Measurements from ENCODE around the gene PMM1.

PMM1 gene

DNA sequence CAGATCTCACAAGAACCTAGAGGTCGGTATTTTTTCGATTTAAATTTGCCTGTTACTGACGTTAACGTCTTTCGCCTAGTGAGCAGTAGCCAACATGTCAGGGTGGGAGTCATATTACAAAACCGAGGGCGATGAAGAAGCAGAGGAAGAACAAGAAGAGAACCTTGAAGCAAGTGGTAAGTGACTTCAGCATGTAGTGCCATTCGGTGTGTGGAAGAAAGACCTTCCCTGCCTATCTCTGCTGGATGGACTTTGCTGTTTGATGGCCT is 32.2 kb upstream of the PMM1 start:
- DNase-seq (ENCODE audit: low read depth), result no peak
- H3K4me3 ChIP-seq (ENCODE audit: low read depth, low read length), result peak overlapping the region; percentile 71
- TF ChIP-seq, protein P1, sequence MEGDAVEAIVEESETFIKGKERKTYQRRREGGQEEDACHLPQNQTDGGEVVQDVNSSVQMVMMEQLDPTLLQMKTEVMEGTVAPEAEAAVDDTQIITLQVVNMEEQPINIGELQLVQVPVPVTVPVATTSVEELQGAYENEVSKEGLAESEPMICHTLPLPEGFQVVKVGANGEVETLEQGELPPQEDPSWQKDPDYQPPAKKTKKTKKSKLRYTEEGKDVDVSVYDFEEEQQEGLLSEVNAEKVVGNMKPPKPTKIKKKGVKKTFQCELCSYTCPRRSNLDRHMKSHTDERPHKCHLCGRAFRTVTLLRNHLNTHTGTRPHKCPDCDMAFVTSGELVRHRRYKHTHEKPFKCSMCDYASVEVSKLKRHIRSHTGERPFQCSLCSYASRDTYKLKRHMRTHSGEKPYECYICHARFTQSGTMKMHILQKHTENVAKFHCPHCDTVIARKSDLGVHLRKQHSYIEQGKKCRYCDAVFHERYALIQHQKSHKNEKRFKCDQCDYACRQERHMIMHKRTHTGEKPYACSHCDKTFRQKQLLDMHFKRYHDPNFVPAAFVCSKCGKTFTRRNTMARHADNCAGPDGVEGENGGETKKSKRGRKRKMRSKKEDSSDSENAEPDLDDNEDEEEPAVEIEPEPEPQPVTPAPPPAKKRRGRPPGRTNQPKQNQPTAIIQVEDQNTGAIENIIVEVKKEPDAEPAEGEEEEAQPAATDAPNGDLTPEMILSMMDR (IDR thresholded peaks at IDR 0.05; ENCODE audit: control insufficient read depth, extremely low read depth, insufficient read depth), result no peak

DNA sequence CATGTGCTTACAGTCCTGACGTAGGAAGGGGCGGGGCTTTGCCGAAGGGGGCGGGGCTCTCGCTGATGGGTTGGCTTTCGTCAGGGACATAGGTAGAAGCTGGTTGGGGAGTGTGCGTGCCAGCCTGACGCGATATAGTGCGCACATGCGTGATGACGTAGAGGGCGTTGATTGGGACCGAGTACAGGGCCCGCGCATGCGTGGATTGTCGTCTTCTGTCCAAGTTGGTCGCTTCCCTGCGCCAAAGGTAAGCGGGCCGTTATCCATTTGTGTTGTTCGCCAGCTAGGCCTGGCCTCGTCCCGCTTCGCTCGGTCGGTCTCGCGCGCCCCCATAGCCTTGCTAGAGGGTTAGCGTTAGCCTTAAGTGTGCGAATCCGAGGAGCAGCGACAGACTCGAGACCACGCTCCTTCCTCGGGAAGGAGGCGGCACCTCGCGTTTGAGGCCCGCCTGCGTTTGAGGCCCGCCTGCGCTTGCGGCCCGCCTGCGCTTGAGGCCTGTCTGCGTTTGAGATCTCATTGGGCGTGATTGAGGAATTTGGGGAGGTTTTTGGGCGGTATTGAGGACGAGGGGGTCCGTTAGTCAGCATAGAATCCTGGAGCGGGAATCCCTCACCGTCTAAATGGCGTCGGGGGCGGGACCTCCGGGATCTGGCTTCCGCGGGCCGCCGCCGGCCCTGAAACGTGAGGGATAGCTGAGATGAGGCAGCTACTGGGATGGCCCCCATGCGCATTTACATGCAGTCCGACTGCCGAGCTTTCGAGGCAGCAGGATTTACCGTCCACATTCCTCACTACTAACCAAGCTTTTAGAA is 31.7 kb upstream of the PMM1 start, which contains the start of gene XRCC6:
XRCC6 (plus strand) TSS at position 197 of the 812 bp plus-strand sequence. CDS start 710 bp downstream, outside the sequence.
- peak; percentile 98 for DNase-seq (ENCODE audit: low read depth)
- TF ChIP-seq, protein P1 (IDR thresholded peaks at IDR 0.05; ENCODE audit: control insufficient read depth, extremely low read depth, insufficient read depth), result no peak
- peak within 1 kb of the TSS; percentile 71 for H3K4me3 ChIP-seq (ENCODE audit: low read depth, low read length)

DNA sequence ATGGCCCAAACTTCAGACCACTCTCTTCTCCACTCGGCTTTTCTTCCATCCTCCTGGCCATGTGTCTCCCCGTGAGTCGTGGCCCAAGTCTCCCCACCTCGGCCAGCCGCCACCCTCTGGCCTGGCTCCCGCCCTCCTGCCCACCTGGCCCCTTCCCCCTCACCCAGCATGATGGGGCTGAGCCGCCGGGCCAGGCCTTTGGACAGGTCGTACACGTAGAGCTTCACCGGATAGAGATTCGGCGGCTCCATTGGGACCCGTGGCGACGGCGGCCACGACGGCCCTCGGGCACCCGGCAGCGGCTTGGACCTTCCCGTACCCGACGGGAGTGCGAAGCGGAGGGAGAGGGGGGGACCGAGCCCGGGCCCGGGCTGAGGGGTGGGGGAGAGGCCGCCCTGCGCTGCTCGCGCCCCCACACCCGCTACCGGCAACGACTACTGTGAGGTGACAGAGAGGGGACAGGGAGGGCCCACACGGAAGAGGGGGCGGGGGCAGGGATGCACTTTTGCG is 31.0 kb upstream of the PMM1 start, which contains the start of gene DESI1:
DESI1 (minus strand) TSS at position 455 of the 510 bp plus-strand sequence; CDS start at position 251, 204 bp downstream.
- H3K4me3 ChIP-seq (ENCODE audit: low read depth, low read length), result peak within 1 kb of the TSS; percentile 71
- TF ChIP-seq, protein P1 (IDR thresholded peaks at IDR 0.05; ENCODE audit: control insufficient read depth, extremely low read depth, insufficient read depth), result no peak
- DNase-seq (ENCODE audit: low read depth), result no peak

DNA sequence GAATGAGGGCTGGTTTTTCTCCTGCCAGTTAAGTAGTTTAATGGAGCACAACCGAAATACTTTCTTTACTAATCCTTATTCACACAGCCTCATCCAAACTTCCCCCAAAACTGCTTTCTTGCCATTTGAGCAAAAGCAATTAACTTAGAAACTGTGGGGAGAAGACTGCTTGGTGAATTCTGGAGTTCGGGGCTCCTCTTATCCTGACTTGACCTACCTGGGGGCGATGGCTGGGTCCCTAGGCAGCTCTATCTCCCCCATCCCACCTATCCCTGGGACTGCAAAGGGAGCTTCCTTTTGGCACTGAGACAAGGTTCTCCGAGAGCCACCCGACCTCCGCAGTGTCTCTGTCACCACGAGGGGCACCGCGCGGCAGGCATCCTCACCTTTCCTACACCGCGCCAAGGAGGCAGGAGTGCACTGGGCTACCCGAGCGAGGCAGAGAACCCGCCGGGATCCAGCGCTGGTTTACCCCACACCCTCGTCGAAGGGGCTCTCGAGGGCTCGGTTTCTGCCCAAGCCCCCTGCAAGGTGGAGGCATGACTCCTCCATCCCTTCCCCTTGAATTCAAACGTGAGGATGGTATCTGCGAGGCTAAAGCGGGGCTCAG is 30.4 kb upstream of the PMM1 start:
- TF ChIP-seq, protein P1 (IDR thresholded peaks at IDR 0.05; ENCODE audit: control insufficient read depth, extremely low read depth, insufficient read depth), result no peak
- DNase-seq (ENCODE audit: low read depth), result no peak
- peak overlapping the region; percentile 71 for H3K4me3 ChIP-seq (ENCODE audit: low read depth, low read length)

DNA sequence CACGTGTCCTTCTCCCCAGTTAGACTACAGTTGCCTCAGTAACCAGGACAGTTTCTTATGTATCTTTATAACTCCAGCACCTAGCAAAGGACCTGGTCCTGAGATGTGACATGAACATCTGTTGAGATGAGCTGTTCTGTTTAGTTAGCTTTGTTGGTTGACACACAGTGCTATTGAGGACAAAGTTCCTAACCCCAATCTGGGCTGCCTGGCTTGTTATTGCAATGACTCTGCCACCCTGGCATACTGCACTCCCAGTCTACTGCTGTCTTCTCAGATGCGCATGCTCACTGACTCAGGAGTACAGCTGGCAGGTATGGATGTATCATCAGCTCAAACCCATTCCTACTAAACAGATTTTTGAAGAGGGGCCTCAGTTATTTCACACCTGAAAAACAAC is 23.8 kb upstream of the PMM1 start:
- TF ChIP-seq, protein P1 (IDR thresholded peaks at IDR 0.05; ENCODE audit: control insufficient read depth, extremely low read depth, insufficient read depth), result no peak
- no peak overlapping the region for H3K4me3 ChIP-seq (ENCODE audit: low read depth, low read length)
- DNase-seq (ENCODE audit: low read depth), result no peak

DNA sequence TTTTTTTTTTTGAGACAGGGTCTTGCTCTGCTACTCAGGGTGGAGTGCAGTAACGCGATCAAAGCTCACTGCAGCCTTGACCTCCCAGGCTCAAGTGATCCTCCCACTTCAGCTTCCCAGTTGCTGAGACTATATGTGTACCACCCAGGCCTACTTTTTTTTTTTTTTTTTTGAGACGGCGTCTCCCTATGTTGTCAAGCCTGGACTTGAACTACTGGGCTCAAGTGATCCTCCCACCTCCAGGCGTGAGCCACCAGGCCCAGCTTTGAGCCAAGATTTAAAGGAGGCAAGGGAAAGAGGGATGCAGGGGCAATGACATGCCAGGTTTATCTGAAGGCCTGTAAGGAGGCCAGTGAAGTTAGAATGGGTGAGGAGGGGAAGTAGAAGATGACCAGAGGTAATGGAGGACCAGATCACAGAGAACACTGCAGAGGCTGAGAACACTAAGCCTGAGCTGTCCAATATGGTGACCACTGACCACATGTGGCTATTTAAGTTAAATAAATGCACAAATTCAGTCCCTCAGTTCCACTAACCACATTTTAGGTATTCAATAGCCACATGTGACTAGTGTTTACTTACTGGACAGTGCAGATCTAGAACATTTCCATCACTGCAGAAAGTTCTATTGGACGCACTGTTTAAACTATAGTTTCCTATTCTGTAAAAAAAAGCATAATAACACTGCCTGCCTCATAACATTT is 23.1 kb upstream of the PMM1 start:
- DNase-seq (ENCODE audit: low read depth), result no peak
- TF ChIP-seq, protein P1 (IDR thresholded peaks at IDR 0.05; ENCODE audit: control insufficient read depth, extremely low read depth, insufficient read depth), result no peak
- no peak overlapping the region for H3K4me3 ChIP-seq (ENCODE audit: low read depth, low read length)
